Testis (tissue), 3 donors: ENCODE results near the gene DCLRE1A. TPM values are rescaled to one million over a fixed set of nuclear protein-coding genes. Genes with fewer than 3 reads are reported as not detected.
"Not testable (repeated sequence)": the region's sequence is repeated elsewhere in the genome, so short reads cannot be mapped to it uniquely, and the experiment has no call there.

Source experiments
- DNase-seq: peaks from one replicate; pipeline ENCODE4 v3.0.0-alpha.2; 2019
- H3K27ac ChIP-seq, 2 donors: fragments of 200-600 bp; sonication (generic); one replicate each; pipeline ENCODE4 v1.5.1; 2019
- H3K27me3 ChIP-seq: fragments of 200-600 bp; sonication (generic); one replicate; pipeline ENCODE4 v1.5.1; 2019
- H3K36me3 ChIP-seq: fragments of 200-600 bp; sonication (generic); one replicate; pipeline ENCODE4 v1.5.1; 2017; ENCODE audit warnings: low read depth; ENCODE audit errors: missing control alignments
- H3K4me1 ChIP-seq: fragments of 200-600 bp; sonication (generic); one replicate; pipeline ENCODE4 v1.5.1; 2019
- H3K4me3 ChIP-seq, 2 donors: fragments of 200-600 bp; sonication (generic); one replicate each; pipeline ENCODE4 v1.5.1; 2017 to 2019
- H3K9me3 ChIP-seq: fragments of 200-600 bp; sonication (generic); one replicate; pipeline ENCODE4 v1.5.1; 2017
- POLR2A ChIP-seq: fragments of 450-650 bp; IDR thresholded peaks from one replicate; pipeline ENCODE4 v1.6.1; 2017; ENCODE audit warnings: antibody characterized with exemption, mild to moderate bottlenecking, moderate library complexity
- WGBS, 2 donors: methylation state at CpG; one replicate each; pipeline ENCODE4 v1.1.5; 2018; 5-methylcytosine and 5-hydroxymethylcytosine counted together
- intact Hi-C: fragments of 100-400 bp; cut with DNase I; formaldehyde crosslinking; loops from one replicate; pipeline ENCODE4 v1.15.1; 2023; ENCODE audit warnings: low total_unique reads
- polyA plus RNA-seq: library from polyadenylated mRNA; stranded (reverse); fragments of 350-450 nt; fragmentation: Illumina TruSeq; extraction: RNeasy Lipid Tissue Mini Kit (QIAGEN cat#74804); gene quantifications from one replicate; pipeline ENCODE4 v1.2.3, GENCODE V29; 2014; ENCODE audit warnings: low read depth, low replicate concordance; ENCODE audit not compliant: insufficient read depth
- total RNA-seq, 2 donors: library from RNA; depleted of rRNA; stranded (reverse); fragments of >200 nt; gene quantifications; one replicate each; pipeline ENCODE4 v1.2.3, GENCODE V29; 2016
- TF ChIP-seq, protein P1 (sequence below), 3 experiments: fragments of 450-650 bp in 2 of 3; fragments of 200-600 bp in 1 of 3; sonication (generic) in 1 of 3; IDR thresholded peaks; one replicate each; pipeline ENCODE4 v1.5.1; 2016 to 2019; ENCODE audit warnings: antibody characterized with exemption in 3 of 3, mild to moderate bottlenecking in 2 of 3, moderate library complexity in 1 of 3

The DCLRE1A gene
- total and polyA plus RNA-seq, 3 donors from 2014 or later: 7.2 to 9.5 (median 8.9) TPM

DNA sequence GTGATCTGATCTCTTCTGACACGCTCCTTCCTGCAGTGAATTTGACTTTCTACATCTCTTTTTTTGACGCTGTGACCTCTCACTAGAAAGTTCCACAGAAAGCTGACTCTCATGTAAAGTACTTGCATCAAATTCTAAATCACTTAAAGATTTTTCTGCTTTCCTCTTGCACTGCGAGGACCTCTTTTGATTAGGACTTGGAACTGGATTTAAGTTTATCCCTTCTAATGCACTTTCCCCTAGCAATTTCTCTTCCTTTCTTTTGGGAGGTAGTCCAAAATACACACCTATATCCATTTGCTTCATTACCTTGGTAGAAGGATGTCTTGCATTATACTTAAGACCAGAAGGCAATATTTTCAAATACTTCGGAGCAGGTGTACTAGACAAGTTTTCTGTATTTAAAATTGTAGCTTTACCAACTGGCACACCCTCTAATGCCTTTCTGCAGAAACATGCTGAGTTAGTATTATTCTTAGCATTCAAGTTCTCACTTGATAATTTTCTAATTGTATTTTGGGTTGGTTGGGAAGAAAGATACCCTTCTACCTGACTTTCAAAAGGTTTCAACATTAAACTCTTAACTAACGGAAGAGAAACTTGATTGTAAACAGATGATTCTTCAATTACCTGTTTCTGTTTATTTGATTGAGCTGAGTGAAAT lies 4.6 kb downstream of the DCLRE1A start:
- Histone ChIP-seq H3K9me3 (no peaks in the 10 kb centered on the region), H3K36me3 (no peaks in the 10 kb centered on the region), H3K27me3 (no peaks in the 10 kb centered on the region), H3K4me1 (no peaks in the 10 kb centered on the region), H3K4me3 (no peak overlapping the region), H3K27ac (no peak overlapping the region)
- 93 to 97% methylated on average over 5 of the region's 5 CpGs for WGBS, 2 donors
- no peak for DNase-seq
- TF ChIP-seq, protein P1, sequence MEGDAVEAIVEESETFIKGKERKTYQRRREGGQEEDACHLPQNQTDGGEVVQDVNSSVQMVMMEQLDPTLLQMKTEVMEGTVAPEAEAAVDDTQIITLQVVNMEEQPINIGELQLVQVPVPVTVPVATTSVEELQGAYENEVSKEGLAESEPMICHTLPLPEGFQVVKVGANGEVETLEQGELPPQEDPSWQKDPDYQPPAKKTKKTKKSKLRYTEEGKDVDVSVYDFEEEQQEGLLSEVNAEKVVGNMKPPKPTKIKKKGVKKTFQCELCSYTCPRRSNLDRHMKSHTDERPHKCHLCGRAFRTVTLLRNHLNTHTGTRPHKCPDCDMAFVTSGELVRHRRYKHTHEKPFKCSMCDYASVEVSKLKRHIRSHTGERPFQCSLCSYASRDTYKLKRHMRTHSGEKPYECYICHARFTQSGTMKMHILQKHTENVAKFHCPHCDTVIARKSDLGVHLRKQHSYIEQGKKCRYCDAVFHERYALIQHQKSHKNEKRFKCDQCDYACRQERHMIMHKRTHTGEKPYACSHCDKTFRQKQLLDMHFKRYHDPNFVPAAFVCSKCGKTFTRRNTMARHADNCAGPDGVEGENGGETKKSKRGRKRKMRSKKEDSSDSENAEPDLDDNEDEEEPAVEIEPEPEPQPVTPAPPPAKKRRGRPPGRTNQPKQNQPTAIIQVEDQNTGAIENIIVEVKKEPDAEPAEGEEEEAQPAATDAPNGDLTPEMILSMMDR (IDR thresholded peaks at IDR 0.05): no peak
- intact Hi-C loops: no loop called here

DNA sequence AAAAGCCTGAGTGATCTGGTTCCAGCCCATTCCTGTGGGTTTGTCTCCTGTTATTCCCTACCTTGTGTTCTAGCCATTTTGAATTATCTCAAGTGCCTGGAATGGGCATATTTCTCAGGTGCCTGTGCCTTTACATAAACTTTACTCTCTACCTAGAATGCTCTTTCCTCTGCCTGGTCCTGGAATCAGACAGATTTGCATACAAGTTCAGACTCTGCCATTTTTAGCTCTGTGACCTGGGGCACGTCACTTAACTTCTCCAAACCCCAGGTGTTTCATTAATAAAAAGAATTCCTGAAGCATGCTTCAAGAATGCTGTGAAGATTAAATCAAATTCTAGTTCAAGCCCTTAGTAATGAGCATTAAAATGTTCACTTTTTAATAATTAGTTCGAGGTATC lies 7.8 kb downstream of the DCLRE1A start:
- H3K27ac ChIP-seq: no peak overlapping the region
- H3K36me3 ChIP-seq: no peaks in the 10 kb centered on the region
- no peak overlapping the region for H3K4me3 ChIP-seq
- no peak for DNase-seq
- 87 to 96% methylated on average over 2 of the region's 2 CpGs for WGBS, 2 donors
- no peaks in the 10 kb centered on the region for H3K9me3 ChIP-seq
- H3K27me3 ChIP-seq: no peaks in the 10 kb centered on the region
- H3K4me1 ChIP-seq: no peaks in the 10 kb centered on the region
- intact Hi-C loops: no loop called here
- no peak for TF ChIP-seq POLR2A
- TF ChIP-seq, protein P1 (IDR thresholded peaks at IDR 0.05): no peak

DNA sequence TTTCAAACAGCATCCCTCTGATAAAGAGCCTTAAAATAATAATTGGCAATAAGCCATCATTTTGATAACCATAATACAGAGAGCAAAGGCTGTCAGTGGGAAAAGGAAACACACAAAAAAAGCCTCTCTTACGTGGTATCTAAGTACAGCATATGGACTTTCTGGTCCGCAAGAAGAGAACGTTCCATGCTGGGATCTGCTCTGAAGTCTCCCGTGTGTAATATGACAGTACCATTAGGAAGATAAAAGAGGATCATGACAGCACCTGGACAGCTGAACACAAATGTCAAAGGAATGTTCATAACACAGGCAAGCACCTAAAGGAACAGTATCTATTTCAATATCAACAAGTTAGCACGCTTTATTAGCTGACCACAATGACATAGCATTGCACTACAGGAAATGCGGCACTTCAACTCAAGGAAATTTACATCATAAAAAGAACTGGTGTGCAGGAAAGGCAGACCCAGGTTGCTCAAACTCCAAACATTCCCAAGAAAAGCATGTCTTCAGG lies 9.9 kb downstream of the DCLRE1A start:
- WGBS, 2 donors: 78 to 84% methylated on average over 6 of the region's 6 CpGs
- DNase-seq: no peak
- no peaks in the 10 kb centered on the region for H3K36me3 ChIP-seq
- no peaks in the 10 kb centered on the region for H3K9me3 ChIP-seq
- H3K4me1 ChIP-seq: no peaks in the 10 kb centered on the region
- no peaks in the 10 kb centered on the region for H3K27me3 ChIP-seq
- H3K27ac ChIP-seq: no peak overlapping the region
- no peak for TF ChIP-seq POLR2A
- TF ChIP-seq, protein P1 (IDR thresholded peaks at IDR 0.05): no peak
- intact Hi-C loops: no loop called here
- no peak overlapping the region for H3K4me3 ChIP-seq

DNA sequence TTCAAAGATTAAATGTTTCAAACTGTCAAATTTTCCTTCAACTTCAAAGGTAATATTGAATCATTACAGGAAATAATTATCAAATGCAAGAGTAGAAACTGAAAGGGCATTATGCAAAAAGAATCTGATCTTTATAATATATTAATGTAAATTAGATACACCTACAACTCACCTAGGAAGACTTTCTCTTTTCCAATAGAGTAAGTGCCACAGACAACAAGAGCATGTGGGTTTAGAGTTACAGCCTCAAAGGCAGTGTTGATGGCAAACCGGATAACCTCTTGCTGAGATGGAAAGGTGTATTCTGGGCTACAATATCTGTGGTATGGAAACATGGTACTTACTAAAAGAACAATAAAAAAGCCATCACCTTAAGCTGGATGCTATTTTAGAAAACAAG lies 11.7 kb downstream of the DCLRE1A start:
- intact Hi-C loops: no loop called here
- DNase-seq: no peak
- Histone ChIP-seq H3K4me1 (no peaks in the 10 kb centered on the region), H3K27ac (no peak overlapping the region), H3K9me3 (no peaks in the 10 kb centered on the region), H3K36me3 (no peaks in the 10 kb centered on the region), H3K4me3 (no peak overlapping the region), H3K27me3 (no peaks in the 10 kb centered on the region)
- WGBS, 2 donors: 79 to 81% methylated on average over 1 of the region's 1 CpG
- TF ChIP-seq POLR2A: no peak
- TF ChIP-seq, protein P1 (IDR thresholded peaks at IDR 0.05): no peak

DNA sequence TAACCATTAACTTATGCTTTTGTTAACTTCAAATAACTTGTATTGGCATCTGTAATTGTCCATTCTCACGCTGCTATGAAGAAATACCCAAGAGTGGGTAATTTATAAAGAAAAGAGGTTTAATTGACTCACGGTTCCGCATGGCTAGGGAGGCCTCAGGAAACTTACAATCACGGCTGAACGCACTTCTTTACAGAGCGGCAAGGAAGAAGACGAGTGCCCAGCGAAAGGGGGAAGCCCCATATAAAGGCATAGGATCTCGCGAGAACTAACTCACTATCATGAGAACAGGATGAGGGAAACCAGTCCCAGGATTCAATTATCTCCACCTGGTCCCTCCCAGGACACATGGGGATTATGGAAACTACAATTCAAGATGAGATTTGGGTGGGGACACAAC lies 25.3 kb downstream of the DCLRE1A start:
- DNase-seq, intact Hi-C loops, H3K9me3 ChIP-seq, H3K27ac ChIP-seq, H3K4me3 ChIP-seq, H3K27me3 ChIP-seq, H3K4me1 ChIP-seq, H3K36me3 ChIP-seq: not testable (repeated sequence)
- 72 to 80% methylated on average over 10 of the region's 10 CpGs for WGBS, 2 donors
